Measurements from ENCODE around the gene CPM.
A peak's percentile ranks its signal among the peaks of the same experiment; 100 is the strongest.

CPM gene

GRCh38 chr12:68956466-68956865 is 23.5 kb upstream of the CPM start:
- DNase-seq (ENCODE audit: low spot score) = no peak

- DNase-seq (ENCODE audit: low spot score) = no peak
These were observed 21.8 kb upstream of the CPM start for GRCh38 chr12:68954811-68955210.

GRCh38 chr12:68953536-68953935 is 20.6 kb upstream of the CPM start:
- no peak for DNase-seq (ENCODE audit: low spot score)

GRCh38 chr12:68951652-68952051 is 18.7 kb upstream of the CPM start:
- DNase-seq (ENCODE audit: low spot score) = no peak

- no peak for DNase-seq (ENCODE audit: low spot score)
These were observed 17.5 kb upstream of the CPM start for GRCh38 chr12:68950511-68950910.

GRCh38 chr12:68945255-68945654 is 12.3 kb upstream of the CPM start:
- DNase-seq (ENCODE audit: low spot score) = no peak

GRCh38 chr12:68944296-68945076 is 11.5 kb upstream of the CPM start:
- DNase-seq (ENCODE audit: low spot score) = no peak

GRCh38 chr12:68943848-68944247 is 10.9 kb upstream of the CPM start:
- DNase-seq (ENCODE audit: low spot score) = no peak

- no peak for DNase-seq (ENCODE audit: low spot score)
These were observed 7.8 kb upstream of the CPM start for GRCh38 chr12:68940731-68941130.

- DNase-seq (ENCODE audit: low spot score) = no peak
These were observed 6.5 kb upstream of the CPM start for GRCh38 chr12:68939505-68939904.

GRCh38 chr12:68934392-68934791 is 1.4 kb upstream of the CPM start:
- no peak for DNase-seq (ENCODE audit: low spot score)

- peak; percentile 40 for DNase-seq (ENCODE audit: low spot score)
These were observed 627 bp downstream of the CPM start for GRCh38 chr12:68932128-68932960.

GRCh38 chr12:68930178-68930577 is 2.8 kb downstream of the CPM start:
- no peak for DNase-seq (ENCODE audit: low spot score)

- no peak for DNase-seq (ENCODE audit: low spot score)
These were observed 8.4 kb downstream of the CPM start for GRCh38 chr12:68924546-68924945.

GRCh38 chr12:68919581-68920239 is 13.3 kb downstream of the CPM start:
- DNase-seq (ENCODE audit: low spot score) = no peak

- DNase-seq (ENCODE audit: low spot score) = no peak
These were observed 14.0 kb downstream of the CPM start for GRCh38 chr12:68918960-68919359.

- no peak for DNase-seq (ENCODE audit: low spot score)
These were observed 17.9 kb downstream of the CPM start for GRCh38 chr12:68915055-68915454.

GRCh38 chr12:68913682-68914081 is 19.3 kb downstream of the CPM start:
- no peak for DNase-seq (ENCODE audit: low spot score)

GRCh38 chr12:68912916-68913315 is 20.1 kb downstream of the CPM start:
- DNase-seq (ENCODE audit: low spot score) = no peak

- no peak for DNase-seq (ENCODE audit: low spot score)
These were observed 21.7 kb downstream of the CPM start for GRCh38 chr12:68911197-68911718.

- no peak for DNase-seq (ENCODE audit: low spot score)
These were observed 22.8 kb downstream of the CPM start for GRCh38 chr12:68910128-68910527.

- no peak for DNase-seq (ENCODE audit: low spot score)
These were observed 24.9 kb downstream of the CPM start for GRCh38 chr12:68908076-68908475.

GRCh38 chr12:68905733-68906132 is 27.2 kb downstream of the CPM start:
- no peak for DNase-seq (ENCODE audit: low spot score)

Measured in HuH-7 (cell line).